Articular chondrocyte of knee joint (primary cell): ENCODE results near the gene SH3RF3. TPM values are rescaled to one million over a fixed set of nuclear protein-coding genes. Genes with fewer than 3 reads are reported as not detected.

Experiments
- small RNA-seq: library from RNA; depleted of rRNA; stranded (forward); fragments of <200 nt; gene quantifications from one replicate; pipeline ENCODE3, GENCODE V24; 2012
- total RNA-seq: library from RNA; depleted of rRNA; stranded (reverse); fragments of >200 nt; gene quantifications from 2 replicates; pipeline ENCODE4 v1.2.3, GENCODE V29; 2012

SH3RF3 gene
- 8.2 and 10.8 TPM in 2 replicates for total RNA-seq

GRCh38 chr2:109128616-109129355, at the start of gene SH3RF3:
TSS of gene SH3RF3 (plus strand) at chr2:109129205.

Small RNAs within 50 kb of the gene (small RNA-seq; reads per million reads assigned to genes)
- not detected for gene MIR4265
- not detected for gene MIR4266
- not detected for gene RF00017
- gene SNRPGP9, result not detected

Other genes starting within 250 kb of the SH3RF3 start
- not detected in 2 replicates for gene EDAR, start 140.0 kb upstream of the SH3RF3 start, total RNA-seq